Peyer's patch (tissue), 4 donors: ENCODE results near the gene MAPK10. TPM values are rescaled to one million over a fixed set of nuclear protein-coding genes. Genes with fewer than 3 reads are reported as not detected.
"Not testable (repeated sequence)": the region's sequence is repeated elsewhere in the genome, so short reads cannot be mapped to it uniquely, and the experiment has no call there.

Source experiments
- DNase-seq, 3 donors: peaks; one replicate each; pipeline ENCODE4 v3.0.0-alpha.2; 2017 to 2019
- H3K27ac ChIP-seq, 4 donors: fragments of 200-600 bp; sonication (generic); one replicate each; pipeline ENCODE4 v1.5.1; 2016 to 2019
- H3K27me3 ChIP-seq, 2 donors: fragments of 200-600 bp; sonication (generic); one replicate each; pipeline ENCODE4 v1.5.1; 2019
- H3K36me3 ChIP-seq, 3 donors: fragments of 200-600 bp; sonication (generic); one replicate each; pipeline ENCODE4 v1.5.1; 2016 to 2019
- H3K4me1 ChIP-seq, 4 donors: fragments of 200-600 bp; sonication (generic); one replicate each; pipeline ENCODE4 v1.5.1; 2016 to 2019
- H3K4me3 ChIP-seq, 4 donors: fragments of 200-600 bp; sonication (generic); 1 replicate in 3 of 4; 2 replicates in 1 of 4; pipeline ENCODE4 v1.5.1; 2016 to 2019; ENCODE audit warnings: mild to moderate bottlenecking in 1 of 4
- H3K9me3 ChIP-seq, 4 donors: fragments of 200-600 bp; sonication (generic); one replicate each; pipeline ENCODE4 v1.5.1; 2016 to 2019; ENCODE audit warnings: mild to moderate bottlenecking in 1 of 4
- CTCF ChIP-seq, 6 experiments: fragments of 450-650 bp in 4 of 6; fragments of 200-600 bp in 2 of 6; sonication (generic) in 1 of 6; IDR thresholded peaks; one replicate each; pipeline ENCODE4 v1.5.1; 2017 to 2019; ENCODE audit warnings: antibody characterized with exemption in 6 of 6, mild to moderate bottlenecking in 3 of 6, moderate library complexity in 1 of 6
- POLR2A ChIP-seq, 2 donors: fragments of 450-650 bp; IDR thresholded peaks; one replicate each; pipeline ENCODE4 v1.5.1; 2017; ENCODE audit warnings: antibody characterized with exemption in 2 of 2, mild to moderate bottlenecking in 2 of 2, moderate library complexity in 2 of 2
- total RNA-seq, 4 donors: library from RNA; depleted of rRNA; stranded (reverse); fragments of >200 nt; gene quantifications; one replicate each; pipeline ENCODE4 v1.1.0, GENCODE V29; 2016

MAPK10 gene
- total RNA-seq, 4 donors from 2014 or later = 1.8 to 35.5 (median 7.3) TPM

GRCh38 chr4:86033171-86033570 is 326.7 kb downstream of the MAPK10 start:
- Histone ChIP-seq H3K36me3 (no peaks in the 10 kb centered on the region), H3K4me3 (no peak overlapping the region), H3K27me3 (no peaks in the 10 kb centered on the region), H3K9me3 (no peaks in the 10 kb centered on the region), H3K4me1 (no peaks in the 10 kb centered on the region), H3K27ac (peak overlapping the region in 2 of 4 donors; percentile 12 to 64)
- TF ChIP-seq POLR2A (IDR thresholded peaks at IDR 0.05) = no peak
- DNase-seq = no peak

- TF ChIP-seq POLR2A (IDR thresholded peaks at IDR 0.05) (no peak), CTCF (IDR thresholded peaks at IDR 0.05) (no peak)
- DNase-seq = no peak
- Histone ChIP-seq H3K27ac (peak overlapping the region in 2 of 4 donors; percentile 12 to 64), H3K27me3 (no peaks in the 10 kb centered on the region), H3K4me1 (no peaks in the 10 kb centered on the region), H3K4me3 (no peak overlapping the region), H3K36me3 (no peaks in the 10 kb centered on the region), H3K9me3 (no peaks in the 10 kb centered on the region)
These were observed 327.3 kb downstream of the MAPK10 start for GRCh38 chr4:86032476-86033022.

- TF ChIP-seq POLR2A (IDR thresholded peaks at IDR 0.05) = no peak
- TF ChIP-seq CTCF (IDR thresholded peaks at IDR 0.05) = no peak
- H3K36me3 ChIP-seq = no peaks in the 10 kb centered on the region
- H3K9me3 ChIP-seq = no peaks in the 10 kb centered on the region
- no peak for DNase-seq
- no peak overlapping the region for H3K27ac ChIP-seq
- no peaks in the 10 kb centered on the region for H3K27me3 ChIP-seq
- no peak overlapping the region for H3K4me3 ChIP-seq
- no peaks in the 10 kb centered on the region for H3K4me1 ChIP-seq
These were observed 327.9 kb downstream of the MAPK10 start for GRCh38 chr4:86031927-86032326.

GRCh38 chr4:86026720-86027119 is 333.1 kb downstream of the MAPK10 start:
- DNase-seq = no peak
- Histone ChIP-seq H3K27ac (no peak overlapping the region), H3K9me3 (no peaks in the 10 kb centered on the region), H3K27me3 (no peaks in the 10 kb centered on the region), H3K4me3 (no peak overlapping the region), H3K36me3 (no peaks in the 10 kb centered on the region), H3K4me1 (no peaks in the 10 kb centered on the region)
- TF ChIP-seq CTCF (IDR thresholded peaks at IDR 0.05) (no peak), POLR2A (IDR thresholded peaks at IDR 0.05) (no peak)

GRCh38 chr4:86021671-86022070 is 338.2 kb downstream of the MAPK10 start:
- H3K27me3 ChIP-seq, H3K9me3 ChIP-seq, DNase-seq, H3K27ac ChIP-seq, H3K36me3 ChIP-seq, H3K4me3 ChIP-seq, H3K4me1 ChIP-seq: not testable (repeated sequence)

- H3K9me3 ChIP-seq = no peaks in the 10 kb centered on the region
- no peaks in the 10 kb centered on the region for H3K4me1 ChIP-seq
- DNase-seq = no peak
- H3K36me3 ChIP-seq = no peaks in the 10 kb centered on the region
- TF ChIP-seq POLR2A (IDR thresholded peaks at IDR 0.05) (no peak), CTCF (IDR thresholded peaks at IDR 0.05) (no peak)
- no peak overlapping the region for H3K4me3 ChIP-seq
- no peaks in the 10 kb centered on the region for H3K27me3 ChIP-seq
- H3K27ac ChIP-seq = no peak overlapping the region
These were observed 339.9 kb downstream of the MAPK10 start for GRCh38 chr4:86019906-86020305.

- Histone ChIP-seq H3K4me1 (no peaks in the 10 kb centered on the region), H3K27ac (no peak overlapping the region), H3K4me3 (no peak overlapping the region), H3K27me3 (no peaks in the 10 kb centered on the region), H3K9me3 (no peaks in the 10 kb centered on the region), H3K36me3 (no peaks in the 10 kb centered on the region)
- DNase-seq = no peak
- no peak for TF ChIP-seq CTCF (IDR thresholded peaks at IDR 0.05)
- TF ChIP-seq POLR2A (IDR thresholded peaks at IDR 0.05) = no peak
These were observed 340.5 kb downstream of the MAPK10 start for GRCh38 chr4:86019362-86019761.
